RPMI7951 (cell line): ENCODE results near the gene CD8B. TPM values are rescaled to one million over a fixed set of nuclear protein-coding genes. Genes with fewer than 3 reads are reported as not detected.

ENCODE experiments used
- DNase-seq: peaks from one replicate; pipeline ENCODE4 v3.0.0-alpha.2; 2012; ENCODE audit warnings: low read depth
- total RNA-seq: library from RNA; depleted of rRNA; stranded (reverse); fragments of >200 nt; shearing (Covaris generic); gene quantifications from 2 replicates; pipeline ENCODE4 v1.2.3, GENCODE V29; 2014; rRNA removed

The CD8B gene
- total RNA-seq, 1 experiment from 2014 or later: not detected

GRCh38 chr2:86774862-86775261, 86.8 kb downstream of the CD8B start:
- no peak for DNase-seq

DNA sequence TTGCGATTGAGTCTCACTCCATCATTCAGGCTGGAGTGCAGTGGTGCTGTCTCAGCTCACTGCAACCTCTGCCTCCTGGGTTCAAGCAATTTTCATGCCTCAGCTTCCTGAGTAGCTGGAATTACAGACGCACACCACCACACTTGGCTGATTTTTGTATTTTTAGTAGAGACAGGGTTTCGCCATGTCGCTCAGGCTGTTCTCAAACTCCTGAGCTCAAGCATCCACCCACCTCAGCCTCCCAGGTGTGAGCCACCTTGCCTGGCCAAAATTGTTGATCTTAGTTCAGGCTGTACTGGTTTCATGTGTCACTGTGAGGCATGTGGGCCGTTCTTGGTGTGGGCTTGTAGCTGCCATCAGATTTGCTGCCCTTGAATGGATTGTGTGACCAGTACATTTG, 89.1 kb downstream of the CD8B start:
- no peak for DNase-seq

DNA sequence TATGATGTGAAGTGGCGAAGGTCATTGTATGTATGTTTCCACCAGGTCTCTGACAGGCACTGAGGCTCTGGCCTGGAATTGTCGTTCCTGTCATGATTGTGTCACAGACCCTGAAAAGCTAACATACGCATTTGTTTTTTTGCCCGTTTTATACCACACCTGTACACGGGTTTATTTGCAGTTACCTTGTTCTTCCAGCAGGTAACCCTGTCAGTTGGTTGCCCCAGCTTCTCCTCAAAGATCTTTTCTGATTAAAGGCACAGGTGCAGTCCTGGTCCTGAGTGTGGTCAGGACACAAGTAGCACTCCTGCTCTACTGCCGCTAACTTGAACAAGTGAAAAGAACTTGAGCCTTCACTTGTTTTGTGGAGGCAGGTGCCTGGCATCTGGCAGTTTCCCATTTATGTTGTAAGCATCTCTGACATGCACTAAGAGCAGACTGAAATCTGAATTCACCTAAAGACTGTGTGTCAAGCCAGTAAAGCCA, 90.8 kb downstream of the CD8B start:
- no peak for DNase-seq

GRCh38 chr2:86769838-86770237, 91.8 kb downstream of the CD8B start:
- no peak for DNase-seq

DNA sequence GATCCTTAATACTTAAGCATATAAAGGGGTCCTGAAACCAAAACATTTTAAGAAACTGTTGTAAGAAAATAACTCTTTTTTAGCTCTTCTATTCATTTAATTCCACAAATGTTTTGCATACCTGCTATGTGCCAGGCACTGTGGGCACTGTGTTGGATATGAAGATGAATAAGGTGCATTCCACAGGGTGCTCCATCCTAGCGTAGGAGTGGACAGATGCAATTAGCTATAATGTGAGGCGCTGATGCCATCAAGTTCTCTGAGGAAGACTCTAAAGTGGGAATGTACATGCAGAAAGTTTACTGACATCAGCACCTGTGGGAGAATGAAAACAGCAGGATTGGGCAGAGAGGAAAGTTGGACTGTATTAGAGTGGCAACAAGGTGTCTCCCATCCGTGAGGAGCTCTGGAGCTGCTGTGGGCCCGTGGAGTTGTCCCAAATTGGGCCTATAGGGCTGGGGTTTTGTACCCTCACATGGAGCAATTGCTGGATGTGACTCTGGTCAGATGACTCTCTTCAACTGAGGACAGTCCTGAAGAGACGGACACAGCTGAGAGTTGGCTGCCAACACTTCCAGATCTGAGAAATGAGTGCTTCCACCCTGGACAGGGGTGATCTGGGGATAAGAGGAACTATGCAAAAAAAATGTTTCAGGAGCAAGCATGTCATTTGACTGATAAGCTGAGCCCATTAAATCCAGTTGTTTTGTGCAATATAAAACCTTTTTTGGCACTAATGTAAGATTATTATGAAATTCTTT, 93.3 kb downstream of the CD8B start:
- no peak for DNase-seq

Other genes with a start within 250 kb of the CD8B start
- gene RNF103, start 238.0 kb downstream of the CD8B start, total RNA-seq: 9.9 and 12.5 TPM in 2 replicates
- gene RMND5A, start 141.6 kb downstream of the CD8B start, total RNA-seq: 19.5 and 22.2 TPM in 2 replicates
- gene CD8A, start 71.0 kb downstream of the CD8B start, total RNA-seq: not detected in 2 replicates
- gene RGPD1, start 80.2 kb upstream of the CD8B start, total RNA-seq: 1.3 and 1.6 TPM in 2 replicates
- gene PLGLB1, start 160.0 kb upstream of the CD8B start, total RNA-seq: 0.36 TPM in 1 of 2 replicates, not detected in the other